Right lobe of liver (tissue), 6 donors: ENCODE data around the gene CYB561D1. TPM values are rescaled to one million over a fixed set of nuclear protein-coding genes. Genes with fewer than 3 reads are reported as not detected.

Experiments used
- ATAC-seq, 4 donors: fragments of 200-7000 bp; cut with Tn5 transposase; one replicate each; pipeline ENCODE4 v1.9.1; 2020; ENCODE audit warnings: mild to moderate bottlenecking in 4 of 4, moderate library complexity in 4 of 4
- DNase-seq, 3 donors: peaks; one replicate each; pipeline ENCODE4 v3.0.0-alpha.2; 2020
- H3K27ac ChIP-seq, 3 donors: fragments of 200-600 bp; one replicate each; pipeline ENCODE4 v1.8.0; 2022
- H3K27me3 ChIP-seq, 2 donors: fragments of 200-600 bp; one replicate each; pipeline ENCODE4 v1.8.0; 2022
- H3K36me3 ChIP-seq, 4 donors: fragments of 200-600 bp; sonication (generic) in 1 of 4; one replicate each; pipeline versions ENCODE4 v1.5.1 to v1.8.0; 2017 to 2022; ENCODE audit warnings: control low read depth in 1 of 4
- H3K4me1 ChIP-seq, 4 donors: fragments of 200-600 bp; sonication (generic) in 1 of 4; one replicate each; pipeline versions ENCODE4 v1.5.1 to v1.8.0; 2017 to 2022; ENCODE audit warnings: control low read depth in 1 of 4
- H3K4me3 ChIP-seq, 3 donors: fragments of 200-600 bp; one replicate each; pipeline ENCODE4 v1.8.0; 2022
- H3K9me3 ChIP-seq, 4 donors: fragments of 200-600 bp; sonication (generic) in 1 of 4; one replicate each; pipeline versions ENCODE4 v1.5.1 to v1.8.0; 2017 to 2022; ENCODE audit warnings: control low read depth in 1 of 4
- CTCF ChIP-seq, 4 donors: fragments of 200-600 bp in 3 of 4; fragments of 450-650 bp in 1 of 4; IDR thresholded peaks; one replicate each; pipeline versions ENCODE4 v1.5.1 to v1.8.0; 2016 to 2022; ENCODE audit warnings: antibody characterized with exemption in 4 of 4, mild to moderate bottlenecking in 2 of 4
- POLR2A ChIP-seq: fragments of 450-650 bp; IDR thresholded peaks from one replicate; pipeline ENCODE4 v1.6.1; 2017; ENCODE audit warnings: antibody characterized with exemption, mild to moderate bottlenecking
- WGBS: methylation state at CpG from one replicate; pipeline ENCODE4 v1.1.6; 2018; ENCODE audit warnings: low coverage, low lambda C conversion rate; ENCODE audit not compliant: insufficient coverage; ENCODE audit errors: missing lambda C conversion rate; 5-methylcytosine and 5-hydroxymethylcytosine counted together
- intact Hi-C, 2 donors: fragments of 100-400 bp; cut with DNase I; formaldehyde crosslinking; loops; one replicate each; pipeline versions ENCODE4 v1.11.2 to v1.14.1; 2022
- total RNA-seq, 6 experiments: library from RNA; depleted of rRNA in 2 of 6; stranded (reverse); fragments of >200 nt in 2 of 6; fragmentation: NEBNext Ultra II Directional in 3 of 6; extraction: Animal tissue kit (Norgen Biotek cat#: 25700) in 3 of 6; gene quantifications; one replicate each; pipeline versions ENCODE4 v1.1.0 to v1.2.4, GENCODE V29; 2016 to 2023
- donor health status: DM: no; HTN: yes; CAD: no.
- donor health status: DM: no; HTN: no; CAD: no.
- donor health status: DM: no; HTN: no; CAD: no.
- donor health status: DM: no; HTN: yes; CAD: no.
- donor health status: DM: no; HTN: yes; CAD: no.

CYB561D1 gene
- total RNA-seq, 6 experiments from 2014 or later, result 1.5 to 3.1 (median 2.4) TPM

DNA sequence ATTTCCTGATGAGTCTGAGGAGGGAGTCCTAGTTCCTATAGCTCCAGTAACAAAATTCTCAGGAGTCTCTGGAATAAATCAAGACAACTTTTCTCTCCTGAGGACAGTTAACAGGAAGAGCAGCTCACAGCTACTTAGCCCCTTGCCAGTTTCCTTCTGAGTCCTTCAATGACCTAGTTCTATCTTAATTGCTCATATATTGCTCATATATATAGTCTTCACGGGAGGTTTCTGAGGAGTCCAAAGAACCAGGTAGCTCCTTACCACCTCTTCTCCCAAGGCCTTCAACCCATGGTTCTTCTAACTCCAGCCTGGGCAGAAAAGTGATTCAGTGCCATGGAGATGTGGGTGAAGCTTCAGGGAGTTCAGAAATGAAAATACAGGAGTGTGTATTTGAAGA is 11.1 kb downstream of the CYB561D1 start:
- H3K27ac ChIP-seq, result no peak overlapping the region
- intact Hi-C loops, result no loop called here
- ATAC-seq, result no peak
- DNase-seq, result no peak
- peaks cover 0 to 2% (median under 1%) of the 10 kb centered on the region in 4 donors for H3K4me1 ChIP-seq
- no peaks in the 10 kb centered on the region for H3K9me3 ChIP-seq
- no peaks in the 10 kb centered on the region for H3K27me3 ChIP-seq
- no peak for TF ChIP-seq CTCF (IDR thresholded peaks at IDR 0.05)
- no peak for TF ChIP-seq POLR2A
- no peaks in the 10 kb centered on the region for H3K36me3 ChIP-seq
- H3K4me3 ChIP-seq, result no peak overlapping the region
- WGBS, result 80% methylated on average over 1 of the region's 1 CpG

DNA sequence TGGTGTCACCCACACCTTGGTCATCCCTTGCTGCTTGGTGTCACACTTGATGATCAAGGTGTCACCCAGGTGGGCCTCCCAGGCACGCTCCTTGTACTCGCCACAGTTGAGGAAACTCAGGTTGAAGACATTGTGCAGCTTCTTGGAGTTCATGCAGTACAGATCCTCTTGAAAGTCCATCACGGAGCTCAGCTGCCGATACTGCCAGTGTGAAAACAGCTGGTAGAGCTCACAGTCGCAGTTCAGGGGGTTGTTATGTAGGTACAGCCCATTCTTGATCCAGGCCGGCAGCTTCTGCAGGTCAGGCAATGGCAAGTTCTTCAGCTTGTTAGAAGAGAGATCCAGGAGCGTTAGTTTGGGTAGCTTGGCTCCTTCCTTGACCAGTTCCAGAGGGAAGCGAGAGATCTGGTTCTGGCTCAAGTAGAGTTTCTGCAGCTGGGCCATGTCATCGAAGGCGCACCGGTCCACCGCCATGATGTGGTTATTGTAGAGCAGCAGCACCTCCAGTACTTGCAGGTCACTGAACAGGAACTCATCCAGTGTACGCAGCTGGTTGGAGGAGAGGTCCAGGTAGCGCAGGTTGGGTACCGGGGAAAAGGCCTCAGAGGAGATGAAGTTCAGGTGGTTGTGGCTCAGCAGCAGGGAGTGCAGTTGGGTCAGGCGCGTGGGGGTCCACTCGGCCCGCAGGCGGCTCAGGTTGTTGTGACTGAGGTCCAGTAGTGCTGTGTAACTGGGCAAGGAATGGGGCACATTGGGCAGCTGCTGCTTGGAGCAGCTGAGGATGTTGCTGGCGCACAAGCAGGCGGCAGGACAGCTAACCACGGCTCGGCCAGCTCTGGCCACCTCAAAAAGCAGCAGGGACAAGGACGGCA is 14.3 kb downstream of the CYB561D1 start:
- no peak for TF ChIP-seq CTCF (IDR thresholded peaks at IDR 0.05)
- no peak for TF ChIP-seq POLR2A
- Histone ChIP-seq H3K4me3 (no peak overlapping the region), H3K27me3 (no peaks in the 10 kb centered on the region), H3K36me3 (no peaks in the 10 kb centered on the region), H3K4me1 (peaks cover 0 to 3% (median 1%) of the 10 kb centered on the region in 4 donors), H3K27ac (no peak overlapping the region), H3K9me3 (no peaks in the 10 kb centered on the region)
- intact Hi-C loops, result no loop called here
- no peak for ATAC-seq
- DNase-seq, result no peak
- 87% methylated on average over 17 of the region's 25 CpGs for WGBS

DNA sequence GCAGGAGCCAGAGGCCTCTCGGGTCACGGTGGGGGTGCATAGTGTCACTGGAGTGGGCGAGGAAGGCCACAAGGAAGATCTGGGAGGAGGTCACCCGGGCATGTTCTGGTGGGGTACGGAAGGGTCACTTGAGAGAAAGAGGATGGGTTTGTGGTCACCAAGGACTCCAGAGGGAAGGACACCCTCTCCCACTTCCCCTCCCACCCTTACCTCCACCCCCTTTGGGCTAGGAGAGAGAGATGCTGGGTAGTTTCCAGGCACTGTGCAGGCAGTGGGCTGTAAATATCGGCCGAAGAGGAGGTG is 14.9 kb downstream of the CYB561D1 start:
- Histone ChIP-seq H3K27me3 (no peaks in the 10 kb centered on the region), H3K27ac (no peak overlapping the region), H3K4me3 (peak overlapping the region; percentile 66 to 85 (median 73)), H3K4me1 (peaks cover 0 to 3% (median 1%) of the 10 kb centered on the region in 4 donors), H3K36me3 (no peaks in the 10 kb centered on the region), H3K9me3 (no peaks in the 10 kb centered on the region)
- TF ChIP-seq POLR2A (no peak), CTCF (IDR thresholded peaks at IDR 0.05) (no peak)
- intact Hi-C loops, result no loop called here
- WGBS, result 57% methylated on average over 4 of the region's 7 CpGs
- ATAC-seq, result no peak
- no peak for DNase-seq

- intact Hi-C loops, result no loop called here
- H3K4me3 ChIP-seq, result peak within 1 kb of the TSS; percentile 66 to 85 (median 73)
- no peak within 1 kb of the TSS for H3K27ac ChIP-seq
- WGBS, result 1% methylated on average over 15 of the region's 100 CpGs
- DNase-seq (peak; percentile 67 to 68 (median 67)), ATAC-seq (peak; percentile 84 to 93 (median 86))
- TF ChIP-seq CTCF (IDR thresholded peaks at IDR 0.05) (no peak), POLR2A (peak; percentile 24)
- peaks cover 0 to 3% (median 1%) of the 10 kb centered on the region in 4 donors for H3K4me1 ChIP-seq
- no peaks in the 10 kb centered on the region for H3K27me3 ChIP-seq
- H3K9me3 ChIP-seq, result no peaks in the 10 kb centered on the region
- H3K36me3 ChIP-seq, result no peaks in the 10 kb centered on the region
Measured at GRCh38 chr1:109509176-109510134, 15.6 kb downstream of the CYB561D1 start, which contains the start of gene AMIGO1. AMIGO1 (minus strand) TSS chr1:109509727; CDS start chr1:109508912, 815 bp downstream.
